Measurements from ENCODE around the gene CDH13.

DNA sequence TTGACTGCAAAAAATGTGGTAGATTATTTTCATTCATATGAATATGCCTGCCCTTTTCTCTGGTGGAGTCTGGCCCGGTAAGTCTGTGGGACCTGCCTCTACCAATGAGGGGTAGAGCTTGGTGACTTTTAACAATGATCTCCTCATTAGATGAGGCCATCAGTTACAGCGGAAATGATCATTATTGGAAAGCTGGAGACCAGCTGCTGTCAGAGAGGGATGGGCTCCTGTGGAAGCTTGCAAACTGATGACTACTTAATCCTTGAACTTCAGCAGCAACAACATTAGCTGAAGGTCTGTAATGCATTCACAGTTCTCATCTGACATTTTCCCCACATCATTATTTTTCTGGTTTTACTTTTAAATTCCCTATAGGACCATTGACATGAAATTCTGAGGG is 194.1 kb downstream of the CDH13 start:
- no peak for TF ChIP-seq CTCF (IDR thresholded peaks at IDR 0.05; ENCODE audit: control extremely low read depth in 1 of 3, insufficient read depth in 1 of 3, low read depth in 1 of 3, low read length in 3 of 3)
- TF ChIP-seq, protein P1, sequence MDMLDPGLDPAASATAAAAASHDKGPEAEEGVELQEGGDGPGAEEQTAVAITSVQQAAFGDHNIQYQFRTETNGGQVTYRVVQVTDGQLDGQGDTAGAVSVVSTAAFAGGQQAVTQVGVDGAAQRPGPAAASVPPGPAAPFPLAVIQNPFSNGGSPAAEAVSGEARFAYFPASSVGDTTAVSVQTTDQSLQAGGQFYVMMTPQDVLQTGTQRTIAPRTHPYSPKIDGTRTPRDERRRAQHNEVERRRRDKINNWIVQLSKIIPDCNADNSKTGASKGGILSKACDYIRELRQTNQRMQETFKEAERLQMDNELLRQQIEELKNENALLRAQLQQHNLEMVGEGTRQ (IDR thresholded peaks at IDR 0.05; ENCODE audit: low read length), result no peak
- TF ChIP-seq POLR2A (IDR thresholded peaks at IDR 0.05; ENCODE audit: control extremely low read depth in 1 of 2, low read depth in 2 of 2, low read length in 2 of 2), result no peak
- TF ChIP-seq POLR2AphosphoS5 (IDR thresholded peaks at IDR 0.05; ENCODE audit: low read depth, low read length), result no peak
- no peak for TF ChIP-seq SUZ12 (IDR thresholded peaks at IDR 0.05; ENCODE audit: low read length)
